Stomach (tissue), 4 donors: ENCODE measurements around the gene JAKMIP2.

Experiments
- CTCF ChIP-seq, 7 experiments: fragments of 450-650 bp in 4 of 7; fragments of 200-600 bp in 3 of 7; sonication (generic) in 3 of 7; IDR thresholded peaks; one replicate each; pipeline ENCODE4 v1.5.1; 2016 to 2019; ENCODE audit warnings: antibody characterized with exemption in 7 of 7, control low read depth in 2 of 7, mild to moderate bottlenecking in 1 of 7
- EP300 ChIP-seq: sonication (generic); formaldehyde crosslinking; IDR thresholded peaks from one replicate; pipeline ENCODE4 v1.6.1; 2017; ENCODE audit warnings: antibody characterized with exemption
- POLR2A ChIP-seq, 4 donors: fragments of 450-650 bp; IDR thresholded peaks; one replicate each; pipeline ENCODE4 v1.6.1; 2016; ENCODE audit warnings: antibody characterized with exemption in 4 of 4, control low read depth in 2 of 4, mild to moderate bottlenecking in 1 of 4, moderate library complexity in 1 of 4
- POLR2AphosphoS5 ChIP-seq, 3 donors: sonication (generic); formaldehyde crosslinking; IDR thresholded peaks; one replicate each; pipeline ENCODE4 v1.6.1; 2016; ENCODE audit warnings: antibody characterized with exemption in 3 of 3

GRCh38 chr5:147658293-147658932, 124.1 kb downstream of the JAKMIP2 start:
- TF ChIP-seq POLR2A (IDR thresholded peaks at IDR 0.05) (no peak), CTCF (IDR thresholded peaks at IDR 0.05) (no peak), EP300 (no peak), POLR2AphosphoS5 (IDR thresholded peaks at IDR 0.05) (no peak)
